ENCODE measurements around the gene MAP3K4.

- no peak for TF ChIP-seq CTCF (IDR thresholded peaks at IDR 0.05)
- no peak for TF ChIP-seq POLR2A (IDR thresholded peaks at IDR 0.05)
Measured at GRCh38 chr6:160966493-160967229, 24.9 kb upstream of the MAP3K4 start.

Data from lower leg skin (tissue), 3 donors.